H9 (cell line): Measurements from ENCODE around the gene DAAM1. TPM values are rescaled to one million over a fixed set of nuclear protein-coding genes. Genes with fewer than 3 reads are reported as not detected.

ENCODE experiments used
- DNase-seq: peaks from one replicate; pipeline ENCODE4 v3.0.0-alpha.2; 2017
- H2AFZ ChIP-seq: one replicate; pipeline ENCODE4 v1.6.1; 2013; ENCODE audit warnings: mild to moderate bottlenecking, low read length, control low read depth, moderate library complexity
- H2AK5ac ChIP-seq: 2 replicates; pipeline ENCODE4 v1.6.1; 2013; ENCODE audit warnings: low read length, control low read depth, mixed read lengths; ENCODE audit not compliant: insufficient read length
- H2BK120ac ChIP-seq: one replicate; pipeline ENCODE4 v1.6.1; 2013; ENCODE audit warnings: low read depth, mild to moderate bottlenecking, low read length, control low read depth, inconsistent platforms; ENCODE audit not compliant: poor library complexity, severe bottlenecking
- H2BK12ac ChIP-seq: 2 replicates; pipeline ENCODE4 v1.6.1; 2013; ENCODE audit warnings: low read length, control low read depth, mixed read lengths, low read depth; ENCODE audit not compliant: insufficient read length
- H2BK15ac ChIP-seq: 2 replicates; pipeline ENCODE4 v1.6.1; 2013; ENCODE audit warnings: low read depth, low read length, control low read depth
- H2BK20ac ChIP-seq: one replicate; pipeline ENCODE4 v1.6.1; 2013; ENCODE audit warnings: low read depth, mild to moderate bottlenecking, low read length, control low read depth, inconsistent platforms; ENCODE audit not compliant: poor library complexity, severe bottlenecking
- H2BK5ac ChIP-seq: 2 replicates; pipeline ENCODE4 v1.6.1; 2013; ENCODE audit warnings: low read length, control low read depth, mixed read lengths; ENCODE audit not compliant: insufficient read length
- H3K14ac ChIP-seq: 2 replicates; pipeline ENCODE4 v1.6.1; 2013; ENCODE audit warnings: low read length, control low read depth; ENCODE audit not compliant: insufficient read depth
- H3K18ac ChIP-seq: 2 replicates; pipeline ENCODE4 v1.6.1; 2013; ENCODE audit warnings: low read depth, mild to moderate bottlenecking, mixed read lengths, low read length, control low read depth; ENCODE audit not compliant: insufficient read length
- H3K23ac ChIP-seq: 2 replicates; pipeline ENCODE4 v1.6.1; 2013; ENCODE audit warnings: low read length, control low read depth, mixed read lengths, low read depth; ENCODE audit not compliant: insufficient read length
- H3K23me2 ChIP-seq: 2 replicates; pipeline ENCODE4 v1.6.1; 2013; ENCODE audit warnings: low read depth, mild to moderate bottlenecking, mixed read lengths, low read length, control low read depth; ENCODE audit not compliant: insufficient read length, poor library complexity, severe bottlenecking
- H3K27ac ChIP-seq: 2 replicates; pipeline ENCODE4 v1.5.1; 2013; ENCODE audit warnings: low read length, control low read depth, mixed read lengths, low read depth; ENCODE audit not compliant: insufficient read length
- H3K27me3 ChIP-seq: 2 replicates; pipeline ENCODE4 v1.6.1; 2013; ENCODE audit warnings: low read length, control low read depth, inconsistent platforms; ENCODE audit not compliant: insufficient read depth
- H3K4ac ChIP-seq: 2 replicates; pipeline ENCODE4 v1.6.1; 2013; ENCODE audit warnings: low read depth, mild to moderate bottlenecking, control low read depth, inconsistent platforms, low read length, moderate library complexity
- H3K4me1 ChIP-seq: 2 replicates; pipeline ENCODE4 v1.6.1; 2013; ENCODE audit warnings: low read length, control low read depth, inconsistent platforms; ENCODE audit not compliant: insufficient read depth
- H3K4me2 ChIP-seq: 2 replicates; pipeline ENCODE4 v1.6.1; 2013; ENCODE audit warnings: low read length, control low read depth, mixed read lengths; ENCODE audit not compliant: insufficient read length, insufficient read depth
- H3K56ac ChIP-seq: 2 replicates; pipeline ENCODE4 v1.6.1; 2013; ENCODE audit warnings: low read depth, mild to moderate bottlenecking, mixed read lengths, low read length, control low read depth; ENCODE audit not compliant: insufficient read length
- H3K79me1 ChIP-seq: 2 replicates; pipeline ENCODE4 v1.6.1; 2013; ENCODE audit warnings: low read depth, mild to moderate bottlenecking, moderate library complexity, low read length, control low read depth, inconsistent platforms; ENCODE audit not compliant: insufficient read depth, poor library complexity, severe bottlenecking
- H3K79me2 ChIP-seq: 2 replicates; pipeline ENCODE4 v1.6.1; 2013; ENCODE audit warnings: low read length, control low read depth, inconsistent platforms; ENCODE audit not compliant: insufficient read depth
- H3K9ac ChIP-seq: 2 replicates; pipeline ENCODE4 v1.6.1; 2013; ENCODE audit warnings: low read length, control low read depth, mixed read lengths; ENCODE audit not compliant: insufficient read length; ENCODE audit errors: extremely low read depth
- H3K9me3 ChIP-seq: one replicate; pipeline ENCODE4 v1.6.1; 2013; ENCODE audit warnings: low read depth, low read length, inconsistent platforms; ENCODE audit not compliant: control insufficient read depth
- H3T11ph ChIP-seq: one replicate; pipeline ENCODE4 v1.6.1; 2013; ENCODE audit warnings: mild to moderate bottlenecking, low read length, control low read depth, inconsistent platforms
- H4K20me1 ChIP-seq: one replicate; pipeline ENCODE4 v1.6.1; 2013; ENCODE audit not compliant: control insufficient read depth, insufficient read length, insufficient read depth
- H4K5ac ChIP-seq: 2 replicates; pipeline ENCODE4 v1.6.1; 2013; ENCODE audit warnings: low read depth, mild to moderate bottlenecking, mixed read lengths, low read length, control low read depth; ENCODE audit not compliant: insufficient read length
- H4K8ac ChIP-seq: replicated peaks from 2 replicates; pipeline ENCODE4 v1.6.1; 2013; ENCODE audit warnings: low read length, control low read depth, mixed read lengths, low read depth; ENCODE audit not compliant: insufficient read length
- H4K91ac ChIP-seq: 2 replicates; pipeline ENCODE4 v1.6.1; 2013; ENCODE audit warnings: low read depth, mild to moderate bottlenecking, moderate library complexity, mixed read lengths, low read length, control low read depth; ENCODE audit not compliant: insufficient read length
- H3K27ac Mint-ChIP-seq, 3 experiments: 2 replicates in 2 of 3; 3 replicates in 1 of 3; pipeline ENCODE4 v1.8.0; 2020 to 2021; ENCODE audit warnings: mixed read lengths in 3 of 3, mild to moderate bottlenecking in 1 of 3, moderate library complexity in 1 of 3
- H3K27me3 Mint-ChIP-seq: 2 replicates; pipeline ENCODE4 v1.8.0; 2021; ENCODE audit warnings: low read depth, mild to moderate bottlenecking, moderate library complexity, mixed read lengths
- H3K36me3 Mint-ChIP-seq, 3 experiments: 2 replicates in 2 of 3; 3 replicates in 1 of 3; pipeline ENCODE4 v1.8.0; 2020 to 2021; ENCODE audit warnings: low read depth in 3 of 3, mixed read lengths in 3 of 3; ENCODE audit not compliant: insufficient read depth in 1 of 3
- H3K4me1 Mint-ChIP-seq, 2 experiments: 2 replicates each; pipeline ENCODE4 v1.8.0; 2020; ENCODE audit warnings: mixed read lengths in 2 of 2
- H3K4me3 Mint-ChIP-seq, 2 experiments: 2 replicates in 1 of 2; 3 replicates in 1 of 2; pipeline ENCODE4 v1.8.0; 2020 to 2021; ENCODE audit warnings: mild to moderate bottlenecking in 2 of 2, mixed read lengths in 2 of 2, moderate library complexity in 1 of 2
- H3K9me3 Mint-ChIP-seq, 2 experiments: 2 replicates in 1 of 2; 3 replicates in 1 of 2; pipeline ENCODE4 v1.8.0; 2020; ENCODE audit warnings: mild to moderate bottlenecking in 2 of 2, mixed read lengths in 2 of 2, moderate library complexity in 1 of 2
- CTCF ChIP-seq: fragments of 200-600 bp; sonication (generic); conservative IDR thresholded peaks from 3 replicates; pipeline ENCODE4 v1.8.0; 2021; ENCODE audit warnings: antibody characterized with exemption, mild to moderate bottlenecking
- total RNA-seq: library from RNA; stranded (reverse); gene quantifications from 2 replicates; pipeline ENCODE4 v1.2.1, GENCODE V29; 2021

The DAAM1 gene
- total RNA-seq, 1 experiment from 2014 or later = 19.5 TPM

- peaks cover 3 to 8% of the 10 kb centered on the region in 2 experiments for H3K4me1 Mint-ChIP-seq
- Histone ChIP-seq H2AFZ (no peak overlapping the region), H3K56ac (no peak overlapping the region), H2BK12ac (no peak overlapping the region), H3K4me1 (no peaks in the 10 kb centered on the region), H4K5ac (no peak overlapping the region), H4K8ac (no peak overlapping the region), H3K9me3 (no peaks in the 10 kb centered on the region), H4K20me1 (no peaks in the 10 kb centered on the region), H4K91ac (no peak overlapping the region), H3K23ac (no peak overlapping the region), H2AK5ac (no peak overlapping the region), H3T11ph (no peak overlapping the region), H3K4ac (no peak overlapping the region), H3K79me2 (no peaks in the 10 kb centered on the region), H3K18ac (no peak overlapping the region), H3K14ac (no peak overlapping the region), H3K79me1 (no peaks in the 10 kb centered on the region), H2BK20ac (no peak overlapping the region), H3K27me3 (no peaks in the 10 kb centered on the region), H3K4me2 (no peak overlapping the region), H3K23me2 (no peaks in the 10 kb centered on the region), H2BK120ac (no peak overlapping the region), H3K9ac (no peak overlapping the region), H2BK5ac (no peak overlapping the region), H3K27ac (no peak overlapping the region), H2BK15ac (no peak overlapping the region)
- peaks cover 0 to 1% (median 0%) of the 10 kb centered on the region in 3 experiments; a peak in 1 of 7 replicates for H3K36me3 Mint-ChIP-seq
- H3K4me3 Mint-ChIP-seq = no peak overlapping the region
- H3K27me3 Mint-ChIP-seq = no peaks in the 10 kb centered on the region
- DNase-seq = no peak
- H3K27ac Mint-ChIP-seq = no peak overlapping the region
- TF ChIP-seq CTCF = no peak
- H3K9me3 Mint-ChIP-seq = no peaks in the 10 kb centered on the region
Measured at GRCh38 chr14:59272633-59273032, 84.2 kb downstream of the DAAM1 start.
